SK-N-SH (cell line): ENCODE results near the gene PPM1L.
A peak's percentile ranks its signal among the peaks of the same experiment; 100 is the strongest.

Experiments
- CHD2 ChIP-seq: fragments of 150-350 bp; IDR thresholded peaks from 2 replicates; pipeline ENCODE4 v1.6.1; 2018; ENCODE audit warnings: low read length; ENCODE audit not compliant: partially characterized antibody
- EP300 ChIP-seq, 2 experiments: IDR thresholded peaks; 2 replicates each; pipeline versions ENCODE4 v1.4.0 to v1.6.1; 2012; ENCODE audit warnings: borderline replicate concordance in 1 of 2, low read depth in 1 of 2, low read length in 1 of 2
- GABPA ChIP-seq: IDR thresholded peaks from 2 replicates; pipeline ENCODE4 v1.4.0; 2012; ENCODE audit warnings: low read depth, mild to moderate bottlenecking
- JUND ChIP-seq: IDR thresholded peaks from 2 replicates; pipeline ENCODE4 v1.4.0; 2012
- MXI1 ChIP-seq: IDR thresholded peaks from 2 replicates; pipeline ENCODE4 v1.6.1; 2012; ENCODE audit warnings: mild to moderate bottlenecking, low read depth, low read length, improper control_type of control experiment
- POLR2AphosphoS5 ChIP-seq: IDR thresholded peaks from 2 replicates; pipeline ENCODE4 v1.6.1; 2012; ENCODE audit warnings: low read depth, low read length
- RCOR1 ChIP-seq: fragments of 150-350 bp; IDR thresholded peaks from 2 replicates; pipeline ENCODE4 v1.6.1; 2017; ENCODE audit warnings: antibody characterized with exemption, low read length
- SIN3A ChIP-seq: IDR thresholded peaks from 2 replicates; pipeline ENCODE4 v1.6.1; 2012; ENCODE audit warnings: low read depth, mild to moderate bottlenecking, low read length, moderate library complexity, borderline replicate concordance
- SMC3 ChIP-seq: IDR thresholded peaks from 2 replicates; pipeline ENCODE4 v1.6.1; 2012; ENCODE audit warnings: low read depth, low read length, improper control_type of control experiment
- TCF12 ChIP-seq: IDR thresholded peaks from 2 replicates; pipeline ENCODE4 v1.4.0; 2012
- YY1 ChIP-seq: IDR thresholded peaks from 2 replicates; pipeline ENCODE4 v1.4.0; 2012; ENCODE audit warnings: low read depth, mild to moderate bottlenecking
- TF ChIP-seq, protein P1 (sequence below): fragments of 200-600 bp; sonication (generic); IDR thresholded peaks from 2 replicates; pipeline ENCODE4 v1.6.1; 2017; ENCODE audit warnings: antibody characterized with exemption, mild to moderate bottlenecking, moderate library complexity
- TF ChIP-seq, protein P2 (sequence below): IDR thresholded peaks from 2 replicates; pipeline ENCODE4 v1.4.0; 2012; ENCODE audit warnings: low read depth

DNA sequence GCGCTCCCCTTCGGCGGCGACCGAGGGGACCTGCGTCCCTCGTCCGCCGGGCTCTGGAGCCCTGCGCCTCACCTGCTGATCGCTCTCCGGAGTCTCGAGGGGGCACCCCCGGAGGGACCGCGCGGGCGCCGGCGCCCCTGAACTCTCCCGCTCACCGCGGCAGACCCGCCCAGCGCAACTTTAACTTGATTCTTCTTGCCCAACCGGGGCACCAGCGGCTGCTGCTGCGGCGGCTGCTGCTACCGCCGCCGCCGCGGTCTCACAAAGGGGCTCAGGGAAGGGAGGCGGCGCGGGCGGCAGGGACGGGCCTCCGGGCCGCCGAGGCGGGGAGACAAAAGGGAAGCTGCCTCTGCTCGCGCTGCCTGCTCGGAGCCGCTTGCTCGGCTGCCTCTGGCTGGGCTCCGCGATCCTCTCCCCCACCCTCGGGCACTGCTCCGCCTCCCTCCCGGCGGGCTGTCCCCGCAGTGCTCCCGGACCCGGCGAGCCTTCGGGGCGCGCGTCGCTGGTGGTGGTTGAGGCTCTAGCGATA, at the start of gene PPM1L:
- TF ChIP-seq POLR2AphosphoS5, result no peak
- TF ChIP-seq, protein P1, sequence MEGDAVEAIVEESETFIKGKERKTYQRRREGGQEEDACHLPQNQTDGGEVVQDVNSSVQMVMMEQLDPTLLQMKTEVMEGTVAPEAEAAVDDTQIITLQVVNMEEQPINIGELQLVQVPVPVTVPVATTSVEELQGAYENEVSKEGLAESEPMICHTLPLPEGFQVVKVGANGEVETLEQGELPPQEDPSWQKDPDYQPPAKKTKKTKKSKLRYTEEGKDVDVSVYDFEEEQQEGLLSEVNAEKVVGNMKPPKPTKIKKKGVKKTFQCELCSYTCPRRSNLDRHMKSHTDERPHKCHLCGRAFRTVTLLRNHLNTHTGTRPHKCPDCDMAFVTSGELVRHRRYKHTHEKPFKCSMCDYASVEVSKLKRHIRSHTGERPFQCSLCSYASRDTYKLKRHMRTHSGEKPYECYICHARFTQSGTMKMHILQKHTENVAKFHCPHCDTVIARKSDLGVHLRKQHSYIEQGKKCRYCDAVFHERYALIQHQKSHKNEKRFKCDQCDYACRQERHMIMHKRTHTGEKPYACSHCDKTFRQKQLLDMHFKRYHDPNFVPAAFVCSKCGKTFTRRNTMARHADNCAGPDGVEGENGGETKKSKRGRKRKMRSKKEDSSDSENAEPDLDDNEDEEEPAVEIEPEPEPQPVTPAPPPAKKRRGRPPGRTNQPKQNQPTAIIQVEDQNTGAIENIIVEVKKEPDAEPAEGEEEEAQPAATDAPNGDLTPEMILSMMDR, result no peak
- TF ChIP-seq SIN3A, result no peak
- TF ChIP-seq, protein P2, sequence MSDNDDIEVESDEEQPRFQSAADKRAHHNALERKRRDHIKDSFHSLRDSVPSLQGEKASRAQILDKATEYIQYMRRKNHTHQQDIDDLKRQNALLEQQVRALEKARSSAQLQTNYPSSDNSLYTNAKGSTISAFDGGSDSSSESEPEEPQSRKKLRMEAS, result no peak
- TF ChIP-seq MXI1, result no peak
- no peak for TF ChIP-seq TCF12
- TF ChIP-seq JUND, result no peak
- TF ChIP-seq RCOR1, result no peak
- TF ChIP-seq CHD2, result no peak
- no peak for TF ChIP-seq EP300 (IDR thresholded peaks at IDR 0.05; ENCODE audit: borderline replicate concordance in 1 of 2, low read depth in 1 of 2, low read length in 1 of 2)
- TF ChIP-seq YY1, result peak; percentile 35; the same call in 1 of the 2 replicates
- no peak for TF ChIP-seq GABPA
- no peak for TF ChIP-seq SMC3
